ENCODE measurements around the gene GNA12.
A peak's percentile ranks its signal among the peaks of the same experiment; 100 is the strongest.

GNA12 gene

DNA sequence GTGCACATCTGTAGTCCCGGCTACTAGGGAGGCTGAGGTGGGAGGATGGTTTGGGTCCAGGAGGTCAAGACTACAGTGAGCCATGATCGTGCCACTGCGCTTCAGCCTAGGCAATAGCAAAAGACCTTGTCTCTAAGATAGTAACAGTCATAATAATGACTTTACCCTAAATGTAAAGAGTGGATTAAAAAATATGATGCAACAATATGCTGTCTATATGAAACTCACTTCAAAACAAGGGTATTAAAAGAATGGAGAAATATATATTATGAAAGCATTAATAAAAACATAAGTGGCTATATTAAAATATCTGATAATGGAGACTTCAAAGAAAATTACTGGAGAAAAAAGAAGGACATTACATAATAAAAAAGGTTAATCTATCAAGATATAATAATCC is 5.7 kb downstream of the GNA12 start:
- DNase-seq (ENCODE audit: low spot score) = no peak

DNA sequence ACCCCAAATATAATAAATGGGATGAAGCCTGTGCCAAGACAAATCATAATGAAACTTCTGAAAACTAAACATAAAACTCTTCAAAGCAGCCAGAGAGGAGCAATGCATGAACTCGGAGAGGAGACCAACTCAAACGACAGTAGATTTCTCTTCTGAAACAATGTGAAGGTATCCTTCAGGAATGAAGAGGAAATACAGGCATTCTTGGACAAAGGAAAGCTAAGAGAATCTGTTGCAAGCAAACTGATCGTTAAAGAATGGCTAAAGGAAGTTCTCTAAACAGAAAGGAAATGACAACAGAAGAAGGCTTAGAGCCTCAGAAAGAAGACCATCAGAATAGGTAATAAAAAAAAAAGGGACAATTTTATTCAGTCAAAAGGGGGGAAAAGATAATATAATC is 6.6 kb downstream of the GNA12 start:
- DNase-seq (ENCODE audit: low spot score) = no peak

DNA sequence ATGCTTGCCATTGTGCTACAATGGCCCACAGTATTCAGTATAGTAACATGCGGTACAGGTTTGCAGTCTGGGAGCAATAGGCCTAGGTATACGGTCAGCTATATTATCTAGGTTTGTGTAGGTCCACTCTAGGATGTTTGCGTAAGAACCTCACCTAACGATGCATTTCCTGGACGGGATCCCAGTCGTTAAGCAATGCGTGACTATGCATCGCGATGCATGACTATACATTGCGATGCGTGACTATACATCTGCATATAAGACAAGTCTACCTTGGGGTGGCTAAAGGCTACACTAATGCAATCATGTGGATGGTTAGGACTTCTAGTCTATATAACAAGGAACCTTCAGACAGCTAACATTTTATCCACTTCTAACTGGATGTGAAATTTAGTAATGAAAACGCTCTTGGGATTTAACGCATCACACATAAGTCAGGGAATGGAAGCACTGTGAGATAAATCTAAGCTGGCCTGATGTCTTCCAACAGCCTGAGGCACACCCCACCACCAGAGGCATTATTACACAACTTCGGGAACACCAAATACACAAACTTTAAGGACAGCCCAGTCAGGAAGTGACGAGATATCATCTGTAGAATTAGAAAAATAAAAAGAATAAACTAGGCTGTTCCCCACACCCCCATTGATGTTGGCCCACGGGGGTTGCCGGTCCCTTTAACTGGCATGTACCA is 9.2 kb downstream of the GNA12 start:
- no peak for DNase-seq (ENCODE audit: low spot score)

DNA sequence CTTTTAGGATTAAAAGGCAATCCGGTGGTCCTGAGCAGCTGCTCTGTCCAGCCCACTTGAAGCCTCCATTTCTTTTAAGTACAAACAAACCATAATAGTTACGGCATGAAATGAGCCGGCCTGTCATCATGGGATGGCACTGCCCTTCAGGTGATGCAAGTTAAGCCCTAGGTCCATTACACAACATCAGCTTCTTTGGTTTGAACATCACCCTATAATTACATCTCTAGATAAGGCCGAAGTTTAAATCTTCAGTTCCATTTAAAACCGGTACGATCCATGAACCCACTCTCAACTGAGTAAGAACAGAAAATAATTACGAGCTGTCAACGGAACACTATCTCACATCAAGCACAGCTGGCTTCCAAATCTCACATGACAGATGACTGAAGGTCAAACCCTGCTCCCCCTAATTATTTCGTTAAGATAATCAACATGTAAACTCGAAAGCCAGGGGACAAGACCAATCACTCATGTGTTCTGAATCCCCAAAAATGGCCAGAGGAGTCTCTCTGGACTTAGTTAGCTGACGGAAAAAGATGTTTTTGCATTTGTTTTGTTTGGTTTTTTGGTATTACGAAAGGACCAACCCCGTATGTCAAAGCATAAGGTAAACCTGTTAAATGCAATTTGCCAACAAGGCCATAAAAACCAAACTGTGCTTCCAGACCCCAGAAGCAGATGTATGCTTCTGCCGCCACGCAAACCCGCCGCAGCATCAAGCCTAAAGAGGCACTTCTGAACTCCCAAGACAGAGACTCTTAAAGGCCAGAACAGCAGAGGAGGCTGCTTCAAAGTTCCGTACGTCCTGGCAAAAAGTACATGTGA is 10.8 kb downstream of the GNA12 start:
- no peak for DNase-seq (ENCODE audit: low spot score)

DNA sequence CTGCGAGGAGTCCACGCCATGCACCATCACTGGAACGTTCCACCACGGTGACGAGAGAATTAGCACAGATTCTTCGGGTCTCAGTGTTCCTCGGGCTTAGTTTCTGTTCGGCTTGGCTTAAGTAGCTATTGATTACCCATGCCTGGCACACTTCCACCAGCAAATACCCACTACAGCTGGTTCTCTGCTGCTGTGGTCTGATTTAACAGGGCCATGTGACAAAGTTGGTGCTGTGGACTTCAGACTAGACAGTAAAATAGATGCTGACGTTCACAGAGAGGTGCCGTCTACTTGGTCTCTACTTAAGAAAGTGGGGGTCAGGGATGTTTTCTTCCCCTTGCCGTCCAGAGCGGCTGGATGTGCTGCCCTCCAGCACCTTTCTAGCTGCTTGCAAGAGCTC is 11.6 kb downstream of the GNA12 start:
- DNase-seq (ENCODE audit: low spot score) = no peak

DNA sequence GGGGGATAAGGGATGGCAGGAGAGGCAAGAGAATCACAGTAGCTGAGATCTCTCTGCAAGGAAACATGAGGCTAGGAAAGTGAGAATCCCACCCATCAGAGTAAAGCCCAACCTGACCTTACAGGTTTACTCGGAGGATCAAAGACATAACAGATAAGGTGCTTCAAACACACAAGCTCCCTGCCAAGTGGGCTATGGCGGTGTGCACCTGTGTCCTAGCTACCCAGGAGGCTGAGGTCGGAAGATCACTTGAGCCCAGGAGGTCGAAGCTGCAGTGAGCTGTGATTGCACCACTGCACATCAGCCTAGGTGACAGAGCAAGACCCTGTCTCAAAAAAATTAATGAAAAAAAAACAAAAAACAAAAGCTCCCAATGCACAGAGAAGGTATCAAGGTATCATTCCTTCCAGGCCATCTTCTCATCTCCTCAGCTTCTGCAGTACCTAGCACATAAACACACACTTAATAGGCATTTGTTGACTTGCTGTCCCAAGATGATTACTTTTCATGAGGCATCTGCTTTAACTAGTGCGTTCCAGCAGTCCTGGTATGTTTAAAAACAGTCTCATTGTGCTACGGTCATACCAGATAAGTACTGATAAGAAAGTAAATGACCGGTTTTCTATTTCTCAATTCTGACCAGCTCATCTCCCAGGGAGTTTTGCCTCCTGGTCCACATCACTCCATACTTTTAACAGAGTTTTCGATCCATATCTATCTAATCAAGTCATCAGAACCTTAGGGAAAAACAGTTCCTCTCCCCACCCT is 13.3 kb downstream of the GNA12 start:
- DNase-seq (ENCODE audit: low spot score) = no peak

DNA sequence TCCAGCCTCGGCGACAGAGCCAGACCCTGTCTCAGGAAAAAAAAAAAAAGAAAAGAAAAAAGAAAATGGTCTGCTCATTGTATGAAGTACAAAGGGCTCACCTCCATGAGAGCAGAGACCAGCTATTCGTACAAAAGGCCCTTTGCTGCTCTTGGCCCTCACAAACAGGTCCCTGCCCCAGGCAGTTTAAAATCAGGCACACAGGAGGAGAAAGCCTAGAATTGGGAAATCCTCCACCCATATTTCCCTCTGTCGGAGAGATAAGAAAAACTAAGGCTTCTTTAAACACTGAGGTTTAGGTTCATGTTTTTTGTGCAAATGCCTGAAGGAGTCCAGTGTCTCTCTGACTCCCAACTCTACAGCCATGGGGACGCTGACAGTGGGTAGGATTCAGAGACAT is 15.1 kb downstream of the GNA12 start:
- DNase-seq (ENCODE audit: low spot score) = no peak

DNA sequence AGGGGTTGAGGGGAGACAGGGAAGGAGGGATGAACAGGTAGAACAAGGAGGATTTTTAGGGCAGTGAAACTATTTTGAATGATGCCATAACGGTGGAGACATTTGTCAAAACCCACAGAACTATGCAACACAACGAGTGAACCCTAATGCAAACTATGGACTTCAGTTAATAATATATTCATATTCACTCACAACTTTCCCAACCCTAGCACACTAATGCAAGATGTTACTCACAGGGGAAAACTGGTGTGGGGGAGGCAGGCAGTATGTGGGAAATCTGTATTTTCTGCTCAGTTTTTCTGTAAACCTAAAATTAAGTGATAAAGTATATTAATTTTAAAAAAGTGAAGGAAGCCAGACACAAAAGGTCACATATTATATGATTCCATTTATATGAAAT is 17.3 kb downstream of the GNA12 start:
- no peak for DNase-seq (ENCODE audit: low spot score)

DNA sequence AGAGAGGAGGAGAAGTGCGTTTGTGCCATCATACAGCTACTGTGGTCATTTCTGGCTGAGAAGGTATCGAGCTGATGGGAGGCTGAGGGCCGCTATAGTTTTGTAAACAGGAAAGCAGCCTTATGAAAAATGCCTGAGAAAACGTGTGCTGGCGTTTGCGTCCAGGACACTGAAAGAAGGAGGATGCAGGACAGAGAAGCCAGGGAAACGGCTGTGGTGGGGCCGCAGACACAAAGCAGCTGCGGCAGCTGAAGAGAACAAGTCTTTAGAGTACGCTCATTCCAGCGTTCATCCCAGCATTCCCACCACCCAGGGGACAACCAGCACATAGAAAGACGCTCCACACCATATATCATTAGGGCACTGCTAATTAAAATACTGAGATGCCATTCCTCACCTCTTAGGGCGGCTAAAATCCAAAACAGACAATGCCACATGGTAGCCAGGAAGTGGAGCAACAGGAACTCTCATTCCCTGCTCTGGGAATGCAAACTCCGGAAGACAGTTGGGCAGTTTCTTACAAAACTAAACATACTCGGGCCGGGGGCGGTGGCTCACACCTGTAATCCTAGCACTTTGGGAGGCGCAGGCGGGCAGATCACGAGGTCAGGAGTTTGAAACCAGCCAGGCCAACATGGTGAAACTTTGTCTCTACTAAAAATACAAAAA is 18.4 kb downstream of the GNA12 start:
- no peak for DNase-seq (ENCODE audit: low spot score)

DNA sequence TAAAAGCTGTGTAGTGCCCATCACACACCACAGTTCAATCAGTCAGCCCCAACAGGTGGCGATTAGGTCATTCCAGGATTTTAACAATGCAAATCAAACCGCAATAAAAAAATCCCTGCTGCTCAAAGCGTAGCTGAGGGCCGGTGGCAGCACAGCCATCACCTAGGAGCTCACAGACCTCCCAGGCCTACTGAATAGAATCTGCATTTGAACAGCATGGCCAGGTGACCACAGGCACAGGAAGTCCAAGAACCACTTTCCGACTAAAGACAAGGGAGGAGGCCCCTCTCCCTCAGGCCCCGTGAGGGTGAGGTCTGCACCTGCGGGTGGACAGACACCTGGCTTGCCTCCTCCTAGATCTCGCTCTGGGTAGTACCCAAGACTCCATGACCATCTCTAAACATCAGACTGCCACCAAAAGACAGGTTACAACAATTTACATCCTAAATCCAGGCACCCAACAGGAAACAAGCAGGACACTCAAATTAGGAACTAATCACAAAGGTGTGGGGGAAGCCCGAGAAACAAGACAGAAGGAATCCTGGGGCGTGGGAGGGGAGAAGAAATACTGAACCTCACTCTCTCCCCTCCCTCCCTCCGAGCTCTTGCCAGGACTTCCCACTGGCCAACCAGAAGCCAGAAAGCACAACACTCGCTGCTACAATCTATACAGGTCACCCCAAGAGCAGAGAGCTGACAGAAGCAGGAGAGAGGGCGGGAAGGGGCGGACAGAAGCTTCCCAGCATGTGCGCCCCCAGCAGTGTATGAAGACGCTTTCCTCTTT is 19.2 kb downstream of the GNA12 start:
- no peak for DNase-seq (ENCODE audit: low spot score)

DNA sequence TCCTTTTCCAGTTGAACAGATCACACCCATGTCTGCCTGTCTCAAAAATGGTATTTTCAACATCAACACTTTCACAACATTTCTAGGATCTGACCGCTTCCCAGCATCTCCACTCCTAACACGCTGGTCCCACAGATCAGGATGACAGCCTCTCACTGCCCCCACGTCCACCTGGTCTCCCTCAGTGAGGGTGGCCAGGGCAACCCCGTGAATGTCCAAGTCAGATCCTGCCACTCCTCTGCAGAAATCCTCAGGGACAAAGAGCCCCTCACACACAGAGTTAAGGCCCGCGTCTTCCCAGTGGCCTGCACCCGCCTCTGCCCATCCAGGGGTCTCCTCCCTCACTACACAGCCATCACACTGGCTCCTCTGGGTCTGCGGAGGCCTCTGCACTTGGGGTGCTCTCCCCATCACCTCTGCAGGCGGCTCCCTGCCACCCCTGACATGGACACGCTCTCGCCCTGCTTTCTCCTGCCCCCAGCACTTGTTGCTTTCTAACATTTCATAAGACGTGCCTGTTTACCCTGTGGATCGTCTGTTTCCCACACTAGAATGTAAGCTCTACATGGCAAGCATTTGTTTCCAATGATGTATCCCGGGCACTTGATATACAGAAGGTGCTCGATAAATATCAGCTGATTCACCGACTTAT is 20.0 kb downstream of the GNA12 start:
- no peak for DNase-seq (ENCODE audit: low spot score)

DNA sequence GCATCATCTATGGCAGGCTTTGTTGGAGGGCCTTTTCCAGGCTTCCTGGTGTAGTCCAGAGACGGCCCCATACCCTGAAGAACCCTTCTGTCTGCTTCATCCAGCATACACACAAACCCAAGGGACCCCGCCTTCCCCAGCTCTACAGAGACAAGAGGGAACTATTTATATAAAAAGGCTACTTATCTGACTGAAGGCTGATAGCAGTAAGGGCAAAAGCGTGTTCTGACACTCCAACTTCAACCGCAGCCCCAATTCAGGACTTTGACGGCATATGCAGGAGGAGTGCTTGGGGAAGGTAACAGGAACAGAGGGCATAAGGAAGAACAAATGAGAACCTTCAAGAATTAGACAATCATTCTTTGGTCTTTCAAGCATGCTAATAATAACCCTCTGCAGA is 21.0 kb downstream of the GNA12 start:
- no peak for DNase-seq (ENCODE audit: low spot score)

DNA sequence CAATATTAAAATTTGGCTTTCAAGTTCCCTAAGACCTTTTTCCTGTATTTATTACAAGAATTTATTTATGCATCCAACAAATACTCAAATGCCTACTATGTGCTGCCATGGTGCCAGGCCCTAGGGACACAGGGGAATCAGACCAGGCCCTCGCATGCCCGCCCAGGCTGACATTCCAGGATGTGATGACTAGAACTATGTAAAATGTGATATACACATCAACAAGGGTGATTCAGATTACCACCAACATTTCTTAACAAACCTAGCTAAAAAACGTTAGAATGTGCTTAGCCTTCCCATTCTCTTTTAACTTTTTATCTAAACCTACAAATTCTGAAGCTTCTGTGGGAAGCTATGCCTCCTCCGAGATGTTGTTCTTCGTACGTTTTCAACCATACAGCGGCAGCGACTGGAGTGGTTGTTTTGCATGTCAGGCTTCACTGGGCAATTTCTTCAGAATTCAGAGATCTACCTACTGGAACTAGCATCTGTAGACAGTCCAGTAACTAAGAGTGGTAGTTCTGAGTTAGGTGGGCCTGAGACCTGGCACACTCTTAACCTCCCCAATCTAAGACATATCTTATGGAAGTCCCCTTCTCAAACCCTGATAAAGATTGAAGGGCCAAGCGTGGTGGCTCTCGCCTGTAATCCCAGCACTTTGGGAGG is 22.1 kb downstream of the GNA12 start:
- DNase-seq (ENCODE audit: low spot score) = peak; percentile 91

DNA sequence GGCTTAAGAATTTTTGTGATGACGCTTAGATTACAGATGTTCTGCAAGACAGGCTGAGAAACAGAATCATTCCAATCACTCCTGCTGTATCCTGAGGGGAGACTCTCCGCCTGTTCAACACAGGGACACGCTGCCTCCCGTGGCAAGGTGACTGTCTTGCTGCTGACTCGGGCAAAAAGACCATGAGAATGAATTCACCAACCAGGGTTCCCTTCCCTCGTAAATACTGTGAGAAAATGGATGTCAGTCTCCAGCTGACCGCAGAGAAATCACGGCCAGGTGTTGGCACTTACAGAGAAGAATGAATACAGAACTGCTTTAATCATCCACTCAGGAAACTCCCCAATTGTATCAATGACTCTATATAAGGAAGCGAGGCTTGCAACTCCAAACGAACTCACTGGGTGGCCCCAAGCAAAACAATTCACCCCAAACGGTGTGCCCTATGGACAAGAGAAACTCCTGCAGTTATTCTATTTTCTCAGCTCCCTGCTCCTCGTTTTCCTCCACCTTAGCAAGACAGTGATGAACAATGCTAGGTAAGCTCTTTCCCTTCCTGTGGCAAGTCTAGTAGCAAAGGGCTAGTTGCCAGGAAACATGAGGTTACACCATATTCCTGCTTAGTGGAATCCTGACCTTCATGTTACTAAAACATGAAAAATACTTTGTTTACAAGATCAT is 22.8 kb downstream of the GNA12 start:
- DNase-seq (ENCODE audit: low spot score) = peak; percentile 53

DNA sequence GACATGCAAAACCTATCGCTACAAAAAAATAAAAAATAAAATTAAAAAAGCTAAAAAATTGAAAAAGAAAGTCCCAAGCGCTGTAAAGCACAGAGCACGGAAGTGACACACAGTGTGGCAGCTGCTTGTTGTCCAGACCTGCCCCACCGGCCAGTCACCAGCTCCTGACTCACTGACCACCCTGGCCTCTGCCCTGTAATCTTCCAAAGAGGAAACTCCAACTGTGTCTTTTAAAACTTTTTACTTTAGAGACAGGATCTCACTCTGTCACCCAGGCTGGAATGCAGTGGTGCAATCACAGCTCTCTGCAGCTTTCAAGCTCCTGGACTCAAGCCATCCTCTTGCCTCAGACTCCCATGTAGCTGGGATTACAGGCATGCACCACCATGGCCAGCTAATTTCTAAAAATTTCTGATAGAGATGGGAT is 23.6 kb downstream of the GNA12 start:
- peak; percentile 85 for DNase-seq (ENCODE audit: low spot score)

DNA sequence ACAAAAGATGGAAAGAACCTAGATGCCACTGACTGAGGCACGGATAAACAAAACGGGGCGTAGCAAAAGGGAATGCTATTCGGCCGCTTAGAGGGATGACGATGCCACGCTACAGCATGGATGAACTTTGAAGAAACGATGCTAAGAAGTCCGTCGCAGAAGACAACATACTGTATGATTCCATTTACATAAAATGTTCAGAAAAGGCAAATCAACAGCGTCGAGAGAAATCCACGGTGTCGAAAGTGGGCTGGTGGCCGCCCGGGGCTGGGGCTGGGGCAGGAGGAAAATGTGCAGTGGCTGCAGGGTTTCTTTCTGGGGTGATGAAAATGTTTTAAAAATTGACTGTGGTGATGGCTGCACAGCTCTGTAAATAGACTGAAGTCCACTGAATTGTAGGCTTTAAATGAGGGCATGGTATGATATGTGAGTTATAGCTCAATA is 24.1 kb downstream of the GNA12 start:
- no peak for DNase-seq (ENCODE audit: low spot score)

DNA sequence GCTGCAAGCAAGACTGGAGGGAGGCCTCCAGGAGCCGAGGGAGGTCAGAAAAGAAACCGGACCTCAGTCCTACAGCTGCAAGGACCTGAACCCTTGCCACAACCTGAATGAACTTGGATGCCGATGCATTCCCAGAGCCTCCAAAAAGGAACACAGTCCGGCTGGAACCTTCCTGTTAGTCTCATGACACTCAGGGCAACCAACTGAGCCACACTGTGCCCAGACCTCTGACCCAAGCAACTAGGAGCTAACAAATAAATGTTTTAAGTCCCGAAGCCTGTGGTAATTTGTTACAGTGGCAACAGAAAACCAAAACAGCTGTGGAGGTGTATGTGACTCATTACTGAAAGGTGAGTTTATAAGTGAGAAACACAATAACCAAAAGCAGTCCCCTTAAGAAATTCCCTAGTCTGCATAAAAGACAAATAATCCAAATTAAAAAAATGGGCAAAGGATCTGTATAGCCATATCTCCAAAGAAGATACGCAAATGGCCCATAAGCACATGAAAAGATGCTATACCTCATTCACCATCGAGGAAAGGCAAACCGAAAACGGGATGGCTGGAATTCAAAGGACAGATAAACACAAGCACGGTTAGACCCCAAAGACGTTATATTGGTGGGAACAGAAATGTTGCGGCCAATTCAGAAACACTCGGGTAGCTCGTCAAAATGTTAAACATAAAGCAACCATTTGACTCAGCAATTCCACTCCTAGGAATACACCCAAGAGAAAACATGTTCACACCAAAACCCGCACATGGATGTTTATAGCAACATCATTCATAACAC is 24.8 kb downstream of the GNA12 start:
- DNase-seq (ENCODE audit: low spot score) = no peak

DNA sequence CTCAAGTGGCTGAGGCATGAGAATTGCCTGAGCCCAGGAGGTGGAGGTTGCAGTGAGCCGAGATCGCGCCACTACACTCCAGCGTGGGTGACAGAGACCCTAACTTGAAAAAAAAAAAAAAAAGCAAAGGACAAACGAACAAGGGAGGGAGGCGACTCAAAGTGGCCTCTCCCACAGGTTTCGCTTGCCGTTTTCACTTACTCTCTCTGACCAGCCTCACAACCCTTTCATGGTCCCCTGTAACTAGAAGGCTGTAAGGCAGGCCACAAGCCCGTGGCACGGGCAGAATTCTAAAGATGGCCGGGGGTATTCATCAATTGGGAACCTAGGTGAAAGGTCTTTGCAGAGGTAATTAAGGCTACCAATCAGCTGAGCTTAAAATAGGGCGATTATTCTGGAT is 25.5 kb downstream of the GNA12 start:
- no peak for DNase-seq (ENCODE audit: low spot score)

DNA sequence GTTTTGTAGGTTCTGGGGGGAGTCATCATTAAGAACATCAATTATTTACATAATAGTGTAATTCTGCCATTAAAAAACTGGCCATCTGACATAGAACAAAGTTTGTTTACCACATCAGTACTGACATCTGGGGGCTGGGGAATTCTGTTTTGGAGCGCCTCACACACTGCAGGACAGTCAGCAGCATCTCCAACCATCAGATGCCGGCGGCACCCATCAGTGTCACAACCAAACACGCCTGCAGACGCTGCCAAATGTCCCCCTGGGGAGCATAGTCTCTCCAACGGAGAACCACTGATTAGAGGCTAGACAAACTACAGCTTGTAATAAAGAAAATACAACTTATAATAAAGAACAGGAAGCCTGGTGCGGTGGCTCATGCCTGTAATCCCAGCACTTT is 26.0 kb downstream of the GNA12 start:
- DNase-seq (ENCODE audit: low spot score) = no peak

Measured in AG08395 (cell line).